Subcutaneous abdominal adipose tissue (tissue), 5 donors: Measurements from ENCODE around the gene OPCML.

Source experiments
- H3K27ac ChIP-seq: one replicate; pipeline ENCODE4 v1.7.0; 2013; ENCODE audit warnings: low read depth, mild to moderate bottlenecking, inconsistent platforms, low read length, moderate library complexity
- H3K27me3 ChIP-seq, 5 donors: one replicate each; pipeline ENCODE4 v1.7.0; 2013; ENCODE audit warnings: low read length in 5 of 5, inconsistent platforms in 1 of 5; ENCODE audit not compliant: control insufficient read depth in 5 of 5, insufficient read depth in 4 of 5
- H3K36me3 ChIP-seq, 5 donors: one replicate each; pipeline ENCODE4 v1.7.0; 2013; ENCODE audit warnings: low read length in 5 of 5; ENCODE audit not compliant: control insufficient read depth in 5 of 5, insufficient read depth in 5 of 5
- H3K4me1 ChIP-seq, 5 donors: one replicate each; pipeline ENCODE4 v1.7.0; 2013; ENCODE audit warnings: low read length in 5 of 5, mild to moderate bottlenecking in 3 of 5, moderate library complexity in 1 of 5; ENCODE audit not compliant: control insufficient read depth in 5 of 5, insufficient read depth in 5 of 5
- H3K4me3 ChIP-seq, 5 donors: one replicate each; pipeline ENCODE4 v1.7.0; 2013; ENCODE audit warnings: low read length in 5 of 5, low read depth in 1 of 5
- H3K9ac ChIP-seq, 5 donors: one replicate each; pipeline ENCODE4 v1.7.0; 2013; ENCODE audit warnings: low read length in 5 of 5, mild to moderate bottlenecking in 4 of 5, moderate library complexity in 3 of 5
- H3K9me3 ChIP-seq, 5 donors: one replicate each; pipeline ENCODE4 v1.7.0; 2013; ENCODE audit warnings: low read length in 5 of 5; ENCODE audit not compliant: control insufficient read depth in 5 of 5
- donor health status: healthy.
- donor health status: healthy.
- donor health status: healthy.
- donor health status: healthy.
- donor health status: healthy.

The OPCML gene

DNA sequence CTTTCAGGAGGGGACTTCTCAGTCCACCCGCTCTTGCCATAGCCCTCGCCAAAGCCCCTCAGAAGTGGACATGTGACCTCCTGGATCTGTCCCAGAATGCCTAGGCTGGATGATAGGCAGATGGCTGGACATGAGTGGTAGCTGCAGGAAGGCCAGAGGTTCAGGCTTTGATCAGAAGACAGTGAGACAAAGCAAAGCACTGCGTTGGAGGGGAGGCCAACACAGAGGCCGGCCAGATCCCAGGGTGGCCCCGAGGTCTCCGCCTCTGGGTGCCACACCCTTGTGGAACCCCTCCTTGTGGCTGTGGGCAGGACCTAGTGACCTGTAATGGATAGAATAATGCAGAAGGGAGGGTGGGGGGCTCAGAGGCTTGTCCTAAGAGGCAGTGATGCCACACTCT lies 147.6 kb downstream of the OPCML start:
- Histone ChIP-seq H3K27me3 (peaks cover 0 to 10% (median 4%) of the 10 kb centered on the region in 5 donors), H3K36me3 (no peaks in the 10 kb centered on the region), H3K27ac (no peak overlapping the region), H3K4me1 (peaks cover 0 to 5% (median 0%) of the 10 kb centered on the region in 5 donors), H3K9me3 (peaks cover 0 to 5% (median 0%) of the 10 kb centered on the region in 5 donors), H3K4me3 (no peak overlapping the region), H3K9ac (no peak overlapping the region)

DNA sequence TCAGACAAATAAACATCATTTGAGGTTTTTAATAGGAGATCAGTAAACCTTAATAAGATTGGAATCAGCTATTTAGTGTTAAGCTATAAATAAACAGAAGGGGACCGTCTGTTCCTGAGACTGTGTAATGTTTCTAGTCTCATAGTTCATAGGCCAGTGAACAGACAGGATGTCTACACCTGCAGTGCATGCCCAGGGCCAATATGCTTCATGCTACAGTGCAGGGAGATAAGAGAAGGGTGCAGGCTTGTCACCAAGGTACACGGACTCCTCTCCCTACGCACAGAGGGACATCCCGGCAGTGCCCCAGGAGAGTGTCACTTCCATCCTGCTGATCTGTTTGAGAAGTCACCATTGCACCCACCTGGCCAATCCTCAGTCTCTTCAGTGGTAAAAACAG lies 148.6 kb downstream of the OPCML start:
- H3K27ac ChIP-seq, result no peak overlapping the region
- no peak overlapping the region for H3K4me3 ChIP-seq
- H3K9ac ChIP-seq, result no peak overlapping the region
- H3K36me3 ChIP-seq, result no peaks in the 10 kb centered on the region
- H3K4me1 ChIP-seq, result peaks cover 0 to 5% (median 0%) of the 10 kb centered on the region in 5 donors
- H3K9me3 ChIP-seq, result peaks cover 0 to 5% (median 0%) of the 10 kb centered on the region in 5 donors
- peaks cover 0 to 10% (median 4%) of the 10 kb centered on the region in 5 donors for H3K27me3 ChIP-seq

DNA sequence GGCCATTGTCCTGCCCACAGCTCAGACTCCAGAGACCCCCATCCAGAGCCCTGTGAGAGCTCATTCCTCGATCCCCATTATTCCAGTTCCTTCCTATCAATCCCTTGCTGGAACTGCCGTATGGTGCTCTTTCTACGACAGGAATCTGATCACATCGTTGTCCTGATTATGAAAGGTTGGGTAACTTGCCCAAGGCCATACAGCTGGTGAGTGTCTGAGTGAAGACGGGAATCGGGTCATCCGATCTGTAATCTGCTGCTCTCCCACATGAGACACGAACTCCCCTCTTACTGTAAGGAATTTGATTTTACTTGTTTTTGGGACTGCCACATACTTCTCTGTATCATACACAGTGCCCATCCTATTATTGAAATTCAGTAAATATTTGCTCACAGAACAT lies 149.1 kb downstream of the OPCML start:
- no peak overlapping the region for H3K4me3 ChIP-seq
- no peak overlapping the region for H3K9ac ChIP-seq
- peaks cover 0 to 10% (median 4%) of the 10 kb centered on the region in 5 donors for H3K27me3 ChIP-seq
- no peaks in the 10 kb centered on the region for H3K36me3 ChIP-seq
- no peak overlapping the region for H3K27ac ChIP-seq
- H3K4me1 ChIP-seq, result peaks cover 0 to 5% (median 0%) of the 10 kb centered on the region in 5 donors
- H3K9me3 ChIP-seq, result peaks cover 0 to 5% (median 0%) of the 10 kb centered on the region in 5 donors

DNA sequence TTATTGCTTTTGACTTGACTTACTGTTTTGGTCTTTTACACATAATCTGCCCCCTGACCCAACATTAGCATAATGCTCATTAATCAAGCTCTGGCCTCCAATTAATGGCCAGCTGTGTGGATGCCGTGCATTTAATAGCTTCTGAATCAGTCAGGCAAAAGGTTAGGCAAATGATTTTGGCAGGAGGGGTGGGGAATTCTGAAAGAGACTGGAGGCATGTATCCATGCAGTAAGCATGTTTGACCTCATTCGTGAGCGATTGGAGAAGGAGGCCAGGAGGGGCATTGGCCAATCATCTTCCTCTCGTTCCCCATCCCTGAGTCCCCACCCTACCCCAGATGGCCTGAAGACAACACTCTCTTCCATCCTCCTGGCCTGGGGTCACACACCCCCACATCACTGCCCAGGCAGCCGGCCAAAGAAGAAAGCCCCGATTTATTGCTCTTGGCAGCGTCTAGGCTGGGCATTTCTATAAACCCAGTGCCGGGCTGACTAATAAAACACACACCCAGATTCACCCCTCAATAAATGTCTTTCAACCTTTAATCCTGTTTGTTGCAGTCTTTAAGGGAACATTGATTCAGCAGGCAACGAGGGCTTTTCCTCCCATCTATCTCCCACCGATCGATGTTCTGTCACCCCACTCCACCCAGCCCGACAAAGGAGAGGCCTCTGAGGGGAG lies 150.0 kb downstream of the OPCML start:
- no peak overlapping the region for H3K9ac ChIP-seq
- no peaks in the 10 kb centered on the region for H3K36me3 ChIP-seq
- no peak overlapping the region for H3K27ac ChIP-seq
- H3K4me3 ChIP-seq, result no peak overlapping the region
- peaks cover 0 to 10% (median 4%) of the 10 kb centered on the region in 5 donors for H3K27me3 ChIP-seq
- H3K4me1 ChIP-seq, result peaks cover 0 to 5% (median 0%) of the 10 kb centered on the region in 5 donors
- H3K9me3 ChIP-seq, result peaks cover 0 to 5% (median 0%) of the 10 kb centered on the region in 5 donors

DNA sequence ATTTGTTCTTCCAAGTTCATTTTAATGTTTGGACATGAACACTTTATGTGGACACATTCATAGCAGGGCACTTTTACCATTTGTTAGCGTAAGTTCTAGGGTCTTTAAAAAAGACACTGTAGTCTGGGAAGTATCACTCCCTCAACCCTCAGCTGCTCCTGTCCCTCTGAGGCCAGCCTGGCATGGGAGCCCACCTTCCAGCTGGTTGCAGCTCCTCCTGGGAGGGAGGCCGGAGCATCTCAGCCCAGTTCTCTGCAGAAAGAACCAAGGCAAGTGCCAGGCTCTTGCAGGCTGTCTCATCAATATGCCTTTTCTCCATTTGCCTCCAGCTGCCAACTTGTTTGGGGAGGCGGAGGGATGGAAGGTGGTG lies 150.6 kb downstream of the OPCML start:
- Histone ChIP-seq H3K9ac (no peak overlapping the region), H3K36me3 (no peaks in the 10 kb centered on the region), H3K27me3 (peaks cover 0 to 10% (median 4%) of the 10 kb centered on the region in 5 donors), H3K4me1 (peaks cover 0 to 4% (median 0%) of the 10 kb centered on the region in 5 donors), H3K4me3 (no peak overlapping the region), H3K9me3 (peaks cover 0 to 5% (median 0%) of the 10 kb centered on the region in 5 donors), H3K27ac (no peak overlapping the region)

DNA sequence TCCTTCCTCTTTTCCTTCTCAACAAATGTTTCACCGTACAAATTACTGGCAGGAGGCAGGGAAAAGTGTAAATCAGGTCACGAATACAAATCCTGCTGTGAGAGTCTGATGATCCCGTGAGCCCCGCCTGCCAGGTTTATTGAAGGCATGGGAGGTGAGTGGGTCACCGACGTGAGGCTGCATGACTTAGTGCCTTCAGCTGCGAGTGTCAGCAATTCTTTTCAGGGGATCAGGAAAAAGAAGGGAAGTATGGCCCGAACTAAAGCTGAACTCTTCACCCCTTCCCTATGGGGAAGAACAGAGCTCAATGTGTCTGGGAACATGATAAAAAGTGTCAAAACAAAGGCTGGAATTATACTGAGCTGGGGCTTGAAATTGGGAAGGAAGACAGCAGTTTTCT lies 166.2 kb downstream of the OPCML start:
- Histone ChIP-seq H3K9me3 (peaks cover 0 to 7% (median 3%) of the 10 kb centered on the region in 5 donors), H3K36me3 (no peaks in the 10 kb centered on the region), H3K4me3 (no peak overlapping the region), H3K27me3 (peaks cover 0 to 3% (median 0%) of the 10 kb centered on the region in 5 donors), H3K4me1 (no peaks in the 10 kb centered on the region), H3K27ac (no peak overlapping the region), H3K9ac (no peak overlapping the region)

DNA sequence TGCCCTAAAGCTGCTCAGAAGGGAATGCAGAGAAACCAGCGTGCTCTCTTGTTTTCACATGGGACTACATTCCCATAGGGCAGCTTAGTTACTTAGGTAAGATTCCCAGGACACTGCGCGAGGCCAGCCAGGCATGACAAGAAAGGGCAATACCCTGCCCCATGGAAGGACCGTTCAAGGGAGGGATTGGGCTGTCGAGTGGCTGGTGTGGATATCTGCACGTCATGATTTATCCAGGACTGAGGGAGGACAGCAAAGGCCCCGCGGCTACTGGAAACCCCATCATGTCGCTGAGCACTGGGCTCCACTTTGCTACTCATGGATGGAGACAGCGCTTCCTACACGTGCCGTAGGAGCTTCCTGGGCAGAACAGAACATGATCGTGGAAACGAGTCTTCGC lies 169.4 kb downstream of the OPCML start:
- Histone ChIP-seq H3K9ac (no peak overlapping the region), H3K36me3 (no peaks in the 10 kb centered on the region), H3K9me3 (peaks cover 0 to 11% (median 4%) of the 10 kb centered on the region in 5 donors), H3K4me1 (no peaks in the 10 kb centered on the region), H3K27ac (no peak overlapping the region), H3K4me3 (no peak overlapping the region), H3K27me3 (peaks cover 0 to 3% (median 0%) of the 10 kb centered on the region in 5 donors)

DNA sequence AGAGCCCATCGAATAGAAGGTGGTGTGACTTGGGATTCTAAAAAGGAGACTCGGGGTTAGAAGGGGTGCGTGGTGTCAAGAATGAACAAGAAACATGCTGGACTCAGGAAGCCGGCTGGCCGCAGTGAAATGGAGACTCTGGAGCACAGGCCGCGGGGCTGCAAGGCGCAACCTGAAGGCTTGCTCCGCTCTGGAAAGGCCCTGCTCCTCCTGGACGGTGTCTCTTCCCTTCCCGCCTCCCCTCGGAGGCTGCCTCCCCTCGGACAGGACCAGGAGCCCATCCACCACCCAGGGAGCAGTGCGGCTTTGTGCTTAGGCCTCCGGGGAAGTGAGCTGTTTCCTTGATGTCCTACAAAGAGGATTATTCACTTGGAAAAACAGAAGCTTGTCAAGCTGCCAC lies 170.1 kb downstream of the OPCML start:
- no peaks in the 10 kb centered on the region for H3K36me3 ChIP-seq
- H3K9ac ChIP-seq, result no peak overlapping the region
- H3K4me1 ChIP-seq, result no peaks in the 10 kb centered on the region
- peaks cover 0 to 11% (median 4%) of the 10 kb centered on the region in 5 donors for H3K9me3 ChIP-seq
- H3K4me3 ChIP-seq, result no peak overlapping the region
- no peak overlapping the region for H3K27ac ChIP-seq
- peaks cover 0 to 3% (median 0%) of the 10 kb centered on the region in 5 donors for H3K27me3 ChIP-seq

DNA sequence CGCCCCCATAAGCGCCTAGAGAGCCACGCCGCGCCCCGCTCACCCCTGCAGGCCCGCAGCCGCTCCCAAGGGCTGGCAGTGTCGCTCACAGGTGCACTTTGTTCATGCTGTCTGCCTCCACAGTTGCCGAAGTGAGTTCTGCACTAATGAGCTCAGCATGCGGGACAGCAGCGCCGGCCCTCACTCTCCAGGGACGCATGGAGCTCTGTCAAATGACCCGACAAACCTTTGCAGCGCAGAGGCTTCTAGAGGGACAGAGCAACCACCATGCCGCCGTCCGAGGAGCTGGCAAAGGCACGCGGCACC lies 170.7 kb downstream of the OPCML start:
- Histone ChIP-seq H3K9me3 (peaks cover 0 to 11% (median 4%) of the 10 kb centered on the region in 5 donors), H3K27ac (no peak overlapping the region), H3K9ac (no peak overlapping the region), H3K4me1 (no peaks in the 10 kb centered on the region), H3K36me3 (no peaks in the 10 kb centered on the region), H3K27me3 (peaks cover 0 to 3% (median 0%) of the 10 kb centered on the region in 5 donors), H3K4me3 (no peak overlapping the region)

DNA sequence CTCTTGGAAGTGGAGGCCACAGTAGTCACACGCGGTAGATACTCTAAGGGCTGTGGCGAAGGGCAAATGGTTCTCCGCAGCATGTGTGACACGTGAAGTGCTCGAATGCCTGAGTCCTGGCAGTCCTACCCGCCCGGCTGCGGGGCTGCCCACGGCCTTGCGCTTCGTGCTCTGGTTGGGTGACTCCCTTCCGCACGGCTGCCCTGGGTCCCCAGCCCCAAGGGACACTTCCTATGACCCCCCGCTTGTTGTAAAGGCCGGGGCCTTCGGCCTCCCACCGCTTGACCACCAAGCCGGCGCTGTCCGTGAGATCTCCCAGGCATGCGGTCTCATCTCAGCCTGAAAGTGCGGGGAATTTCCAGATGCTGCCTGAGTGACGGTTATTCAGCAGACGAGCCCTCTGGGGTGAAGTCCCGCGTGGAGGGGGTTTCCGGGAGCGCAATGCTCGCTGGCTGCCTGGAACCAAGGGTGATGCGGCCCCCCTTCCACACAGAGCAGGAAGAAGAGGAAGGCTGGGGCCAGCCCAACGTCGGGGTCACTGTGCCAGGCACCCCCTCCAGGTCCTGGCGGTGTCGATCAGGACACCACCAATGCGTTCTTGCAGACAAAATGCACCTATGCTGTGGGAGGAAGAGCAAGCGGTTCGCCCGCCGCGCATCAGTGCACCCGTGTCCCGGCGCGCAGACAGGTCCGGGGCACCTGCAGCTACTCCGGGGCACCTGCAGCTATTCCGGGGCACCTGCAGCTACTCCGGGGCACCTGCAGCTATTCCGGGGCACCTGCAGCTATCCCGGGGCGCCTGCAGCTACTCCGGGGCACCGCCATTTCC lies 171.2 kb downstream of the OPCML start:
- no peak overlapping the region for H3K27ac ChIP-seq
- no peaks in the 10 kb centered on the region for H3K4me1 ChIP-seq

More for the DNA sequence above, 171.2 kb downstream of the OPCML start:
- H3K4me3 ChIP-seq, result no peak overlapping the region
- peaks cover 0 to 11% (median 4%) of the 10 kb centered on the region in 5 donors for H3K9me3 ChIP-seq
- H3K27me3 ChIP-seq, result peaks cover 0 to 3% (median 0%) of the 10 kb centered on the region in 5 donors
- no peak overlapping the region for H3K9ac ChIP-seq
- no peaks in the 10 kb centered on the region for H3K36me3 ChIP-seq
